Bronchus fibroblast of lung (primary cell): ENCODE results near the gene PLGLB1. TPM values are rescaled to one million over a fixed set of nuclear protein-coding genes. Genes with fewer than 3 reads are reported as not detected.

ENCODE experiments used
- total RNA-seq: library from RNA; depleted of rRNA; stranded (reverse); fragments of >200 nt; gene quantifications from 2 replicates; pipeline ENCODE4 v1.2.3, GENCODE V29; 2015

Gene PLGLB1
- total RNA-seq: not detected in 2 replicates

DNA sequence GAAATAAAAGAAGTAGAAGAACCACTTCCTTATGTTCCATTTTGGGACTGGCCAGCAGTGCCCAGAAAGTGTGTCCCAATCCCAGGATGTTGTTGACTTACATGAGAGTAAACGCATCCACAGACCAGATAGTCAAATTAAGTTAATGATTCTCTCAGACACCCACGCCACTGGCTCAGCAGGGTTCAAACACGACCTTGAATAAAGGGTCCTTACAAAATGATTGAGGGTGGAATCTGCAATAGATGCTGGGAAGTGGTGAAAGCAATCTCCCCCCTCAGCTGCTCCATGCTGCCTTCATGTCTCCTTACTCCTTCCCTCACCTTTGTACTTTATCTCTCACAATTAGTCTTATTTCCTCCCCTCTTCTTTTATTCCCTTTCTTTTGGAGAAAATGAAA lies at the start of gene PLGLB1:
Gene PLGLB1, minus strand, starts transcription at position 101 of the 400 bp plus-strand sequence. Its CDS starts 61 bp downstream, at position 40.

Other genes starting within 250 kb of the PLGLB1 start
- not detected in 2 replicates for gene CD8A, start 230.9 kb downstream of the PLGLB1 start, total RNA-seq
- not detected in 2 replicates for gene CD8B, start 160.0 kb downstream of the PLGLB1 start, total RNA-seq
- under 0.01 TPM in 1 of 2 replicates, not detected in the other for gene RGPD1, start 79.7 kb downstream of the PLGLB1 start, total RNA-seq